Measurements from ENCODE around the gene FAR1.

DNA sequence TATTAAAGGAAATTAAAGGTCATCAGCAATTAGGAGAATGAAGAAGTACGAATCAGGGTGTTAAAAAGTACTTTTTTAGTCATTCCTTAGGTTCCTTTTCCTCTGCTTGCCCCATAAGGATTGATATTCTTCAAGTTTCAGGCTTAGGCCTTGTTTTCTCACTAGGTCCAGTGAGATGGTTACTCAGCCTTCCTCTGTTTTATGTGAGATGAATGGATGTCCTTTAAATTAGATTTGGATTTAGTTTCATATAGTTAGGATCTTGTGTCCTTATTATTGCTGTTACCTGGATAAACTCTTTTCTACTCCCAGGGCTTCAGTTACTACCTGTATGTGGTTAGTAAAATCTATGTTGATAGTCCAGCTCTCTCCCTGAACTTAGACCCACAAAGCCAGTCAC is 29.2 kb downstream of the FAR1 start:
- TF ChIP-seq, protein P1, sequence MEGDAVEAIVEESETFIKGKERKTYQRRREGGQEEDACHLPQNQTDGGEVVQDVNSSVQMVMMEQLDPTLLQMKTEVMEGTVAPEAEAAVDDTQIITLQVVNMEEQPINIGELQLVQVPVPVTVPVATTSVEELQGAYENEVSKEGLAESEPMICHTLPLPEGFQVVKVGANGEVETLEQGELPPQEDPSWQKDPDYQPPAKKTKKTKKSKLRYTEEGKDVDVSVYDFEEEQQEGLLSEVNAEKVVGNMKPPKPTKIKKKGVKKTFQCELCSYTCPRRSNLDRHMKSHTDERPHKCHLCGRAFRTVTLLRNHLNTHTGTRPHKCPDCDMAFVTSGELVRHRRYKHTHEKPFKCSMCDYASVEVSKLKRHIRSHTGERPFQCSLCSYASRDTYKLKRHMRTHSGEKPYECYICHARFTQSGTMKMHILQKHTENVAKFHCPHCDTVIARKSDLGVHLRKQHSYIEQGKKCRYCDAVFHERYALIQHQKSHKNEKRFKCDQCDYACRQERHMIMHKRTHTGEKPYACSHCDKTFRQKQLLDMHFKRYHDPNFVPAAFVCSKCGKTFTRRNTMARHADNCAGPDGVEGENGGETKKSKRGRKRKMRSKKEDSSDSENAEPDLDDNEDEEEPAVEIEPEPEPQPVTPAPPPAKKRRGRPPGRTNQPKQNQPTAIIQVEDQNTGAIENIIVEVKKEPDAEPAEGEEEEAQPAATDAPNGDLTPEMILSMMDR (IDR thresholded peaks at IDR 0.05; ENCODE audit: poor library complexity, severe bottlenecking), result no peak
- TF ChIP-seq SMC3 (conservative IDR thresholded peaks at IDR 0.05; ENCODE audit: poor library complexity), result no peak
- TF ChIP-seq EZH2 (IDR thresholded peaks at IDR 0.05; ENCODE audit: borderline replicate concordance, insufficient read depth, low read length, poor library complexity, severe bottlenecking), result no peak
- no peak for TF ChIP-seq EP300 (conservative IDR thresholded peaks at IDR 0.05; ENCODE audit: poor library complexity, severe bottlenecking)
